ENCODE data around the gene ISYNA1.
A peak's percentile ranks its signal among the peaks of the same experiment; 100 is the strongest.

GRCh38 chr19:18386543-18387271 is 51.2 kb downstream of the ISYNA1 start:
- TF ChIP-seq POLR2AphosphoS5 (IDR thresholded peaks at IDR 0.05), result peak in 1 of 3 donors; percentile 41
- no peak for TF ChIP-seq CTCF (IDR thresholded peaks at IDR 0.05)
